Stimulated activated CD4-positive, alpha-beta T cell treated with anti-CD3 and anti-CD28 coated beads, Interleukin-1b, Interleukin-23, amount 100 ng/mL, for 48 hours (primary cell): Measurements from ENCODE around the gene CCDC201.
"Not testable (repeated sequence)": the region's sequence is repeated elsewhere in the genome, so short reads cannot be mapped to it uniquely, and the experiment has no call there.

ENCODE experiments used
- DNase-seq: peaks from one replicate; pipeline ENCODE4 v3.0.0-alpha.2; 2020

The CCDC201 gene

GRCh38 chr7:45813771-45814170, 59.1 kb downstream of the CCDC201 start:
- DNase-seq = not testable (repeated sequence)

DNA sequence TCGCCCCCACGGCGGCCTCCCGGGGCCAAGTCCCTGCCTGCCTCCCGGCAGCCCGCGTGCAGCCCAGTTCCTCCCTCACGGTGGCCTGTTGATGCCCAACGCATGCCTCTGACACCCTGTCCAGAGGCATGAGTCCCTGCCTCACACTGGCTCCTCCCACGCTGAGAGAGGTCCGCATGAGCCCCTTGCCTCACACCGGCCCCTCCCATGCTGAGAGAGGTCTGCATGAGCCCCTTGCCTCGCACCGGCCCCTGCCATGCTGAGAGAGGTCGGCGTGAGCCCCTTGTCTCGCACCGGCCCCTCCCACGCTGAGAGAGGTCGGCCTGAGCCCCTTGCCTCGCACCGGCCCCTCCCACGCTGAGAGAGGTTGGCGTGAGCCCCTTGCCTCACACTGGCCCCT, 59.9 kb downstream of the CCDC201 start:
- no peak for DNase-seq

- DNase-seq = not testable (repeated sequence)
Measured at GRCh38 chr7:45811652-45812234, 61.1 kb downstream of the CCDC201 start.

DNA sequence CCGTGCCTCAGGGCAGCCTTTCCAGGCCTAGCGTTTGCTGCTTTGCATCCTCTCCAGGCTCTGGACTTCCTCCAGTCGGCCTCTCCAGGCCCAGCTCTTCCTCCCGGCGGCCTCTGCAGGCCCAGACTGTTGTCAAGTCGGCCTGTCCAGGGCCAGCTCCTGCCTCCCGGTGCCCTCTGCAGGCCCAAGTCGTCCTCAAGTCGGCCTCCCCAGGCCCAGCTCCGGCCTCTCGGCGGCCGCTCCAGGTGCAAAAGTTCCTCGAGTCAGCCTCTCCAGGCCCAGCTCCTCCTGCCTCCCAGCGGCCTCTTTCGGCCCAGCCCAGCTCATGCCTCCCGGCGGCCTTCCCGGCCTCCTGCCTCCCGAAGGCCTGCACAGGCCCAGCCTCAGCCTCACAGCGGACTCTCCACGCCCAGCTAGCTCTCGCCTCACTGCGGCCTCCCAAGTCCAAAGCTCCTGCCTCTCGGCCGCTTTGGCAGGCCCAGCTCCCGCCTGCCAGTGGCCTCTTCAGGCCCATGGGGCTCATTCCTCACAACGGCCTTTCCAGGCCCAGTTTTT, 62.4 kb downstream of the CCDC201 start:
- DNase-seq = not testable (repeated sequence)
